ENCODE results near the gene GAA. TPM values are rescaled to one million over a fixed set of nuclear protein-coding genes. Genes with fewer than 3 reads are reported as not detected.

Gene GAA
- total RNA-seq, 1 donor from 2014 or later: 13.1 TPM

- Mint-ChIP-seq H3K36me3 (ENCODE audit: low read depth) (no peaks in the 10 kb centered on the region), H3K4me3 (no peak overlapping the region), H3K27me3 (ENCODE audit: insufficient read depth) (peaks cover 1% of the 10 kb centered on the region), H3K4me1 (ENCODE audit: low read depth) (no peaks in the 10 kb centered on the region), H3K9me3 (no peaks in the 10 kb centered on the region), H3K27ac (no peak overlapping the region)
- intact Hi-C loops (cut with micrococcal nuclease): no loop called here
- DNase-seq (ENCODE audit: low spot score): no peak
Observed at GRCh38 chr17:80118601-80119270, 17.4 kb downstream of the GAA start.

- intact Hi-C loops (cut with micrococcal nuclease): no loop called here
- Mint-ChIP-seq H3K27me3 (ENCODE audit: insufficient read depth) (no peaks in the 10 kb centered on the region), H3K9me3 (no peaks in the 10 kb centered on the region), H3K36me3 (ENCODE audit: low read depth) (no peaks in the 10 kb centered on the region), H3K4me1 (ENCODE audit: low read depth) (no peaks in the 10 kb centered on the region), H3K4me3 (no peak overlapping the region), H3K27ac (no peak overlapping the region)
- DNase-seq (ENCODE audit: low spot score): no peak
Observed at GRCh38 chr17:80119271-80119791, 17.9 kb downstream of the GAA start.

- Mint-ChIP-seq H3K4me3 (no peak overlapping the region), H3K36me3 (ENCODE audit: low read depth) (no peaks in the 10 kb centered on the region), H3K9me3 (no peaks in the 10 kb centered on the region), H3K27ac (no peak overlapping the region), H3K27me3 (ENCODE audit: insufficient read depth) (no peaks in the 10 kb centered on the region), H3K4me1 (ENCODE audit: low read depth) (no peaks in the 10 kb centered on the region)
- intact Hi-C loops (cut with micrococcal nuclease): no loop called here
- no peak for DNase-seq (ENCODE audit: low spot score)
Observed at GRCh38 chr17:80119839-80120238, 18.5 kb downstream of the GAA start.

- no peaks in the 10 kb centered on the region for H3K4me1 Mint-ChIP-seq (ENCODE audit: low read depth)
- no peaks in the 10 kb centered on the region for H3K36me3 Mint-ChIP-seq (ENCODE audit: low read depth)
- peaks cover 5% of the 10 kb centered on the region for H3K27me3 Mint-ChIP-seq (ENCODE audit: insufficient read depth)
- no peak overlapping the region for H3K27ac Mint-ChIP-seq
- H3K4me3 Mint-ChIP-seq: no peak overlapping the region
- intact Hi-C loops (cut with micrococcal nuclease): no loop called here
- DNase-seq (ENCODE audit: low spot score): no peak
- no peaks in the 10 kb centered on the region for H3K9me3 Mint-ChIP-seq
Observed at GRCh38 chr17:80122026-80122575, 20.7 kb downstream of the GAA start.

GRCh38 chr17:80122926-80123505 lies 21.6 kb downstream of the GAA start:
- Mint-ChIP-seq H3K9me3 (no peaks in the 10 kb centered on the region), H3K27me3 (ENCODE audit: insufficient read depth) (peaks cover 5% of the 10 kb centered on the region), H3K27ac (no peak overlapping the region), H3K4me3 (no peak overlapping the region), H3K4me1 (ENCODE audit: low read depth) (no peaks in the 10 kb centered on the region), H3K36me3 (ENCODE audit: low read depth) (no peaks in the 10 kb centered on the region)
- no peak for DNase-seq (ENCODE audit: low spot score)
- intact Hi-C loops (cut with micrococcal nuclease): no loop called here

GRCh38 chr17:80123791-80124190 lies 22.4 kb downstream of the GAA start:
- no peaks in the 10 kb centered on the region for H3K36me3 Mint-ChIP-seq (ENCODE audit: low read depth)
- H3K4me3 Mint-ChIP-seq: no peak overlapping the region
- peaks cover 5% of the 10 kb centered on the region for H3K27me3 Mint-ChIP-seq (ENCODE audit: insufficient read depth)
- no peak overlapping the region for H3K27ac Mint-ChIP-seq
- no peaks in the 10 kb centered on the region for H3K9me3 Mint-ChIP-seq
- DNase-seq (ENCODE audit: low spot score): no peak
- H3K4me1 Mint-ChIP-seq (ENCODE audit: low read depth): no peaks in the 10 kb centered on the region
- intact Hi-C loops (cut with micrococcal nuclease): no loop called here

GRCh38 chr17:80124351-80124981 lies 23.1 kb downstream of the GAA start:
- intact Hi-C loops (cut with micrococcal nuclease): no loop called here

GRCh38 chr17:80125656-80126448 lies 24.5 kb downstream of the GAA start:
- H3K27me3 Mint-ChIP-seq (ENCODE audit: insufficient read depth): peaks cover 5% of the 10 kb centered on the region
- intact Hi-C loops (cut with micrococcal nuclease): no loop called here
- H3K4me3 Mint-ChIP-seq: no peak overlapping the region

More at GRCh38 chr17:80124351-80124981, 23.1 kb downstream of the GAA start:
- H3K9me3 Mint-ChIP-seq: no peaks in the 10 kb centered on the region
- no peaks in the 10 kb centered on the region for H3K4me1 Mint-ChIP-seq (ENCODE audit: low read depth)
- DNase-seq (ENCODE audit: low spot score): no peak
- H3K27ac Mint-ChIP-seq: no peak overlapping the region
- no peaks in the 10 kb centered on the region for H3K36me3 Mint-ChIP-seq (ENCODE audit: low read depth)
- H3K4me3 Mint-ChIP-seq: no peak overlapping the region
- peaks cover 5% of the 10 kb centered on the region for H3K27me3 Mint-ChIP-seq (ENCODE audit: insufficient read depth)

GRCh38 chr17:80126449-80126715 lies 25.0 kb downstream of the GAA start:
- intact Hi-C loops (cut with micrococcal nuclease): no loop called here
- DNase-seq (ENCODE audit: low spot score): no peak
- H3K27me3 Mint-ChIP-seq (ENCODE audit: insufficient read depth): peaks cover 5% of the 10 kb centered on the region
- H3K4me3 Mint-ChIP-seq: no peak overlapping the region
- no peak overlapping the region for H3K27ac Mint-ChIP-seq
- no peaks in the 10 kb centered on the region for H3K36me3 Mint-ChIP-seq (ENCODE audit: low read depth)
- H3K9me3 Mint-ChIP-seq: no peaks in the 10 kb centered on the region
- H3K4me1 Mint-ChIP-seq (ENCODE audit: low read depth): no peaks in the 10 kb centered on the region

More at GRCh38 chr17:80125656-80126448, 24.5 kb downstream of the GAA start:
- no peak for DNase-seq (ENCODE audit: low spot score)
- no peak overlapping the region for H3K27ac Mint-ChIP-seq
- H3K9me3 Mint-ChIP-seq: no peaks in the 10 kb centered on the region
- no peaks in the 10 kb centered on the region for H3K4me1 Mint-ChIP-seq (ENCODE audit: low read depth)
- H3K36me3 Mint-ChIP-seq (ENCODE audit: low read depth): no peaks in the 10 kb centered on the region

GRCh38 chr17:80129006-80129565 lies 27.7 kb downstream of the GAA start:
- Mint-ChIP-seq H3K27me3 (ENCODE audit: insufficient read depth) (peaks cover 5% of the 10 kb centered on the region), H3K9me3 (no peaks in the 10 kb centered on the region), H3K4me3 (no peak overlapping the region), H3K36me3 (ENCODE audit: low read depth) (peaks cover 13% of the 10 kb centered on the region), H3K27ac (no peak overlapping the region), H3K4me1 (ENCODE audit: low read depth) (no peaks in the 10 kb centered on the region)
- DNase-seq (ENCODE audit: low spot score): no peak
- intact Hi-C loops (cut with micrococcal nuclease): no loop called here

- peaks cover 5% of the 10 kb centered on the region for H3K27me3 Mint-ChIP-seq (ENCODE audit: insufficient read depth)
- no peak overlapping the region for H3K27ac Mint-ChIP-seq
- H3K9me3 Mint-ChIP-seq: no peaks in the 10 kb centered on the region
- intact Hi-C loops (cut with micrococcal nuclease): no loop called here
- peaks cover 30% of the 10 kb centered on the region for H3K36me3 Mint-ChIP-seq (ENCODE audit: low read depth)
- no peaks in the 10 kb centered on the region for H3K4me1 Mint-ChIP-seq (ENCODE audit: low read depth)
- no peak for DNase-seq (ENCODE audit: low spot score)
- no peak overlapping the region for H3K4me3 Mint-ChIP-seq
Observed at GRCh38 chr17:80130992-80131391, 29.6 kb downstream of the GAA start.

GRCh38 chr17:80132906-80133625 lies 31.7 kb downstream of the GAA start:
- no peak for DNase-seq (ENCODE audit: low spot score)
- H3K27me3 Mint-ChIP-seq (ENCODE audit: insufficient read depth): no peaks in the 10 kb centered on the region
- H3K4me3 Mint-ChIP-seq: no peak overlapping the region
- H3K4me1 Mint-ChIP-seq (ENCODE audit: low read depth): no peaks in the 10 kb centered on the region
- peaks cover 46% of the 10 kb centered on the region for H3K36me3 Mint-ChIP-seq (ENCODE audit: low read depth)
- H3K9me3 Mint-ChIP-seq: no peaks in the 10 kb centered on the region
- intact Hi-C loops (cut with micrococcal nuclease): no loop called here
- H3K27ac Mint-ChIP-seq: no peak overlapping the region
